Activated T-cell treated with anti-CD3 and anti-CD28 coated beads, Interleukin-2, amount 50 U/mL, for 4 hours (primary cell): ENCODE data around the gene CBLC. TPM values are rescaled to one million over a fixed set of nuclear protein-coding genes. Genes with fewer than 3 reads are reported as not detected.
"Not testable (repeated sequence)": the region's sequence is repeated elsewhere in the genome, so short reads cannot be mapped to it uniquely, and the experiment has no call there.

Experiments
- ATAC-seq, 2 donors: fragments of 200-7000 bp; cut with Tn5 transposase; one replicate each; pipeline ENCODE4 v1.10.0; 2021
- DNase-seq: peaks from one replicate; pipeline ENCODE4 v3.0.0-alpha.2; 2020
- H3K27me3 Mint-ChIP-seq: one replicate; pipeline ENCODE4 v1.8.0; 2021; ENCODE audit warnings: low read depth, mixed read lengths
- H3K36me3 Mint-ChIP-seq: one replicate; pipeline ENCODE4 v1.8.0; 2022; ENCODE audit warnings: mixed read lengths; ENCODE audit not compliant: insufficient read depth
- H3K4me1 Mint-ChIP-seq: one replicate; pipeline ENCODE4 v1.8.0; 2021; ENCODE audit warnings: low read depth, mixed read lengths
- H3K4me3 Mint-ChIP-seq: one replicate; pipeline ENCODE4 v1.8.0; 2021; ENCODE audit warnings: mild to moderate bottlenecking, moderate library complexity, mixed read lengths
- H3K9me3 Mint-ChIP-seq: one replicate; pipeline ENCODE4 v1.8.0; 2021; ENCODE audit warnings: mixed read lengths
- total RNA-seq, 3 donors: library from RNA; stranded (reverse); gene quantifications; one replicate each; pipeline ENCODE4 v1.2.1, GENCODE V29; 2021

Gene CBLC
- total RNA-seq, 3 donors from 2014 or later = 0.23 TPM; not detected in 2

DNA sequence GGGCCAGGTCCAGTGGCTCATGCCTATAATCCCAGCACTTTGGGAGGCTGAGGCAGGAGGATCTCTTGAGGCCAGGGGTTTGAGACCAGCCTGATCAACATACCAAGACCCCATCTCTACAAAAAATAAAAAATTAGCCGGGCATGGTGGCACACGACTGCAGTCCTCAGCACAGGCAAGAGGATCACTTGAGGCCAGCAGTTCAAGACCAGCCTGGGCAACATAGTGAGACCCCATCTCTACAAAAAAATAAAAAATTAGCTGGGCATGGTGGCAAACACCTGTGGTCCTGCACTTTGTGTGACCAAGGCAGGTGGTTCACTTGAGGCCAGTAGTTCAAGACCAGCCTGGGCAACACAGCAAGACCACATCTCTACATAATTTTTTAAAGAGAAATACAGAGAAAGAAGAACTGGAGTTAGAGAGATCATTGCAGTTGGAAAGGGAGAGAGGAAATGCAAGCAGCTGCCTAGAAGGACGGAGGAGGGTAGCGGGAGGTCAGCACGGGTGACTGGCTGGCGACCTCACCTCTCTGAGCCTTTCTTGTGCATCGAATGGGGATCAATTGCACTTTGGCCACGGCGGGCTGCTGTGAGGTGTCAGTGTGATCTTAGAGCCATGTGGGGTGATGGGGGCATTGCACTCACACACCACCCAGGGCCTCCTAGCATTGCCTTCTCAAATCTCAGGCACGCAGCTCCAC is 45.1 kb downstream of the CBLC start:
- Mint-ChIP-seq H3K9me3 (no peaks in the 10 kb centered on the region), H3K36me3 (no peaks in the 10 kb centered on the region), H3K4me3 (no peak overlapping the region), H3K27me3 (peaks cover 3% of the 10 kb centered on the region), H3K4me1 (no peaks in the 10 kb centered on the region)
- no peak for ATAC-seq
- no peak for DNase-seq

DNA sequence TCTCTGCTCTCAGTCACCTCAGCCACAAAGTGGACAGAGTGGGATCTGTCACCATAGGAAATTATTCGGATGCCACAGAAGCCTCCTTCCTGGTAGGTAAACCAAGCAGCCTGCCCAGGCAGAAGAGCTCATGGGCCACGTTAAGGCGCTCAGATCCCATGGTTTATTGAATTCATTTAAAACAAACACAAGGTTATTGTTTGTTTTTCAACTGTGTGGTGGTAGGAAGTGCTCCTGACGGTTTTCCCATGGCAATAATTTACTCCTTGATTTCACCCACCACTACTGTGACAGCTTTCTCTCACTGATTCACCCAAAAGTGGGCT is 45.6 kb downstream of the CBLC start:
- Mint-ChIP-seq H3K9me3 (no peaks in the 10 kb centered on the region), H3K27me3 (peaks cover 3% of the 10 kb centered on the region)
- no peak for ATAC-seq

GRCh38 chr19:44824761-44825160 is 47.1 kb downstream of the CBLC start:
- ATAC-seq (no peak), DNase-seq (no peak)
- Mint-ChIP-seq H3K9me3 (no peaks in the 10 kb centered on the region), H3K36me3 (no peaks in the 10 kb centered on the region), H3K27me3 (peaks cover 3% of the 10 kb centered on the region), H3K4me3 (no peak overlapping the region), H3K4me1 (no peaks in the 10 kb centered on the region)

More for the DNA sequence above, 45.6 kb downstream of the CBLC start:
- Mint-ChIP-seq H3K4me3 (no peak overlapping the region), H3K4me1 (no peaks in the 10 kb centered on the region), H3K36me3 (no peaks in the 10 kb centered on the region)
- no peak for DNase-seq

DNA sequence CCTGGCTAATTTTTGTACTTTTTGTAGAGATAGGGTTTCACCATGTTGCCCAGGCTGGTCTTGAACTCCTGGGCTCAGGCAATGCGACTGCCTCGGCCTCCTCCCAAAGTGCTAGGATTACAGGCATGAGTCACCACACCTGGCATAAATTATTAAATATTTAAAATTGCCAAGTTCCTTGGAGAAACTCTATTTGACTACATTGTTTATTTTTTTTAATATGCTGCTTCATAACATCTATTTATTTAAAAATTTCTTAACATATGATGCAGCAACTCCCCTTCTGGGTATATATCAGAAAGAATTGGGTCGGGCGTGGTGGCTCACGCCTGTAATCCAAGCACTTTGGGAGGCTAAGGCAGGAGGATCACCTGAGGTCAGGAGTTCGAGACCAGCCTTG is 55.2 kb downstream of the CBLC start:
- not testable (repeated sequence) for ATAC-seq, DNase-seq, H3K36me3 Mint-ChIP-seq, H3K27me3 Mint-ChIP-seq, H3K4me3 Mint-ChIP-seq, H3K9me3 Mint-ChIP-seq, H3K4me1 Mint-ChIP-seq

- DNase-seq = not testable (repeated sequence)
These were observed 56.7 kb downstream of the CBLC start for GRCh38 chr19:44834399-44834798.

GRCh38 chr19:44839276-44839675 is 61.6 kb downstream of the CBLC start:
- ATAC-seq = no peak
- Mint-ChIP-seq H3K4me1 (peaks cover 7% of the 10 kb centered on the region), H3K36me3 (no peaks in the 10 kb centered on the region), H3K4me3 (no peak overlapping the region), H3K27me3 (peaks cover 5% of the 10 kb centered on the region), H3K9me3 (no peaks in the 10 kb centered on the region)
- no peak for DNase-seq

More at GRCh38 chr19:44834399-44834798, 56.7 kb downstream of the CBLC start:
- not testable (repeated sequence) for H3K4me3 Mint-ChIP-seq, H3K36me3 Mint-ChIP-seq, ATAC-seq, H3K27me3 Mint-ChIP-seq, H3K4me1 Mint-ChIP-seq, H3K9me3 Mint-ChIP-seq

GRCh38 chr19:44840811-44841210 is 63.1 kb downstream of the CBLC start:
- DNase-seq (no peak), ATAC-seq (no peak)
- Mint-ChIP-seq H3K9me3 (no peaks in the 10 kb centered on the region), H3K36me3 (no peaks in the 10 kb centered on the region), H3K4me3 (no peak overlapping the region), H3K27me3 (peaks cover 6% of the 10 kb centered on the region), H3K4me1 (peaks cover 17% of the 10 kb centered on the region)

DNA sequence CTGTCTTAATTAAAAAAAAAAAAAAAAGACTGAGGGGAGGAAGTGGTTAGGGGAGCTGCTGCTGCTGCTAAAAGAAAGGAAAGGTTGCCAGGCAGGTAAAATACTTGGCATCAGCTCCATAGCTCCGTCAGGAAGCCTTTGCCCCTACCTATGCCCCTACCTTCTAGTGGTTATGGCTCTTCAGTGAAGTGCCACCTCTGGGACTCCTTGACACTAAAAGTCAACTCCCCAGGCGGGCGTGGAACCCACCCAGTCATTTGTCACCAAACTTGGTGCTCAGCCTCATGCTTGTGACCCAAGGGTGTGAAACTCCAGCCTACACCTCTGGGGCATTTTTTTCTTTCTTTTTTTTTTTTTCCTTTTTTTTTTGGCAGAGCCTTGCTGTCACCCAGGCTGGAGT is 63.5 kb downstream of the CBLC start:
- Mint-ChIP-seq H3K36me3 (no peaks in the 10 kb centered on the region), H3K9me3 (no peaks in the 10 kb centered on the region), H3K27me3 (peaks cover 6% of the 10 kb centered on the region), H3K4me1 (peaks cover 19% of the 10 kb centered on the region), H3K4me3 (no peak overlapping the region)
- ATAC-seq (no peak), DNase-seq (no peak)

- H3K4me3 Mint-ChIP-seq = peak overlapping the region; percentile 89
- no peaks in the 10 kb centered on the region for H3K9me3 Mint-ChIP-seq
- H3K36me3 Mint-ChIP-seq = no peaks in the 10 kb centered on the region
- ATAC-seq (no peak), DNase-seq (no peak)
- peaks cover 14% of the 10 kb centered on the region for H3K27me3 Mint-ChIP-seq
- peaks cover 30% of the 10 kb centered on the region for H3K4me1 Mint-ChIP-seq
These were observed 67.6 kb downstream of the CBLC start for GRCh38 chr19:44845286-44845611.

DNA sequence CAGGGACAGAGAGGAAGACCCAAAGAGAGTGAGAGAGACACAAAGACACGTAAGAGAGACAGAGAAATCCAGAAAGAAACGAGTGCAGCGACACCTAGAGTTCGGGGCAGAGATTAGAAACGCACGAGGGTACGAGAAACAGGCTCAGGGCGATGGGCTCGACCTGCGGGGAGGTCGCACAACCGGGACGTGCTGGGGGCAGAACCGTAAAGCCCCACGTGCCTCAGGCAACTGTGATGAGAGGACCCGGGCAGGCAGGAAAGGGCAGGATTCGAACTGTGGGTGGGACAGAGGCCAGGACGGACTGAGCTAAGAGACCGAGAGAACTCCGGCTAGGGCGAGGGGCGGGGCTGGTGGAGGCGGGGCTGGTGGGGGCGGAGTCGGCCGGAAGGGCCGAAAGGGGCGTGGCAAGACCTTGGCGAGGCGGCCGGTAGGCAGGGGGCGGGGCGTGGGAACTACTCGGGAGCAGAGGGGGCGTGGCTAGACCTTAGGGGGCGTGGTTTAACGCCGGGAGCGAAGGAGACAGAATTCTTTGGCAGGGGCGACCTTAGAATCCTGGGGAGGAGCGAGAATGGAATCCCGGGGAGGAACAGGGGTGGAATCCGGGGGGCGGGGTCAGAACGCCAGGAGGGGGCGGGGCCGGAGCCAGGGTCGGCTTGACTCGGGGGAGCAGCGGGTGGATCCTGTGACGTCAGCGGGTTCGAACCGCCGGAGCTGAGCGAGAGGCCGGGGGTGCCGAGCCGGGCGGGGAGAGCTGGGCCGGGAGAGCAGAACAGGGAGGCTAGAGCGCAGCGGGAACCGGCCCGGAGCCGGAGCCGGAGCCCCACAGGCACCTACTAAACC is 68.1 kb downstream of the CBLC start, which contains the start of gene NECTIN2:
TSS of gene NECTIN2 (plus strand) at position 686 of the 843 bp plus-strand sequence. CDS start 229 bp downstream, outside the sequence.
- H3K9me3 Mint-ChIP-seq = no peaks in the 10 kb centered on the region
- peak; percentile 67 to 69 for ATAC-seq
- peak within 1 kb of the TSS; percentile 89 for H3K4me3 Mint-ChIP-seq
- DNase-seq = peak; percentile 68
- H3K4me1 Mint-ChIP-seq = peaks cover 30% of the 10 kb centered on the region
- H3K36me3 Mint-ChIP-seq = no peaks in the 10 kb centered on the region
- peaks cover 14% of the 10 kb centered on the region for H3K27me3 Mint-ChIP-seq

- no peak for ATAC-seq
These were observed 68.9 kb downstream of the CBLC start for GRCh38 chr19:44846455-44847143.

GRCh38 chr19:44847144-44848035 is 69.7 kb downstream of the CBLC start:
- Mint-ChIP-seq H3K4me3 (peak overlapping the region; percentile 74), H3K36me3 (no peaks in the 10 kb centered on the region), H3K9me3 (no peaks in the 10 kb centered on the region), H3K27me3 (peaks cover 18% of the 10 kb centered on the region), H3K4me1 (peaks cover 23% of the 10 kb centered on the region)
- ATAC-seq = no peak
- DNase-seq = no peak

More at GRCh38 chr19:44846455-44847143, 68.9 kb downstream of the CBLC start:
- Mint-ChIP-seq H3K27me3 (peaks cover 18% of the 10 kb centered on the region), H3K4me1 (peaks cover 26% of the 10 kb centered on the region), H3K36me3 (no peaks in the 10 kb centered on the region), H3K9me3 (no peaks in the 10 kb centered on the region), H3K4me3 (peak overlapping the region; percentile 74)
- DNase-seq = no peak

GRCh38 chr19:44848036-44848811 is 70.5 kb downstream of the CBLC start:
- no peak overlapping the region for H3K4me3 Mint-ChIP-seq
- H3K27me3 Mint-ChIP-seq = peaks cover 18% of the 10 kb centered on the region
- no peak for ATAC-seq

More at GRCh38 chr19:44848036-44848811, 70.5 kb downstream of the CBLC start:
- Mint-ChIP-seq H3K4me1 (peaks cover 23% of the 10 kb centered on the region), H3K36me3 (no peaks in the 10 kb centered on the region), H3K9me3 (no peaks in the 10 kb centered on the region)
- DNase-seq = no peak
